Urinary bladder (tissue), 4 donors: ENCODE measurements around the gene ARHGAP30. TPM values are rescaled to one million over a fixed set of nuclear protein-coding genes. Genes with fewer than 3 reads are reported as not detected.
"Not testable (repeated sequence)": the region's sequence is repeated elsewhere in the genome, so short reads cannot be mapped to it uniquely, and the experiment has no call there.

Experiments used
- DNase-seq: peaks from one replicate; pipeline ENCODE4 v3.0.0-alpha.2; 2015; ENCODE audit errors: extremely low spot score
- H3K27ac ChIP-seq: one replicate; pipeline ENCODE4 v1.5.1; 2013; ENCODE audit warnings: low read depth, mild to moderate bottlenecking, moderate library complexity
- H3K36me3 ChIP-seq: one replicate; pipeline ENCODE4 v1.6.1; 2013; ENCODE audit warnings: mild to moderate bottlenecking, moderate library complexity; ENCODE audit not compliant: insufficient read depth
- H3K4me1 ChIP-seq: one replicate; pipeline ENCODE4 v1.6.1; 2013; ENCODE audit warnings: mild to moderate bottlenecking, moderate library complexity; ENCODE audit not compliant: insufficient read depth
- H3K4me3 ChIP-seq: one replicate; pipeline ENCODE4 v1.5.1; 2013; ENCODE audit warnings: low read depth, low read length
- WGBS: extraction: QIAGEN DNeasy Blood & Tissue Kit; methylation state at CpG from one replicate; pipeline ENCODE4 v1.1.7; 2013; 5-methylcytosine and 5-hydroxymethylcytosine counted together
- polyA plus RNA-seq: library from polyadenylated mRNA; stranded (reverse); fragments of 200-250 nt; gene quantifications from one replicate; pipeline ENCODE4 v1.2.3, GENCODE V29; 2013
- total RNA-seq: library from RNA; depleted of rRNA; stranded (reverse); fragments of >200 nt; gene quantifications from one replicate; pipeline ENCODE4 v1.2.3, GENCODE V29; 2014
- donor health status: healthy with polysubstance abuse.
- donor health status: healthy.

Gene ARHGAP30
- total RNA-seq (2.9 TPM), polyA plus RNA-seq (5.1 TPM)

GRCh38 chr1:161069731-161070270 is at the start of gene ARHGAP30:
Gene ARHGAP30 (minus strand): TSS chr1:161069891. CDS start chr1:161069624, 267 bp downstream.
- no peak for DNase-seq
- H3K27ac ChIP-seq, result no peak within 1 kb of the TSS
- WGBS, result 71% methylated on average over 9 of the region's 9 CpGs
- H3K4me1 ChIP-seq, result no peaks in the 10 kb centered on the region
- H3K36me3 ChIP-seq, result no peaks in the 10 kb centered on the region
- peak within 1 kb of the TSS; percentile 32 for H3K4me3 ChIP-seq

GRCh38 chr1:161117759-161118581 is 48.3 kb upstream of the ARHGAP30 start, which contains the start of the genes NIT1 and PFDN2:
Gene NIT1 (plus strand): TSS chr1:161118105. CDS start chr1:161118177, 72 bp downstream.
Gene PFDN2 (minus strand): TSS chr1:161118037. CDS start chr1:161118026, 11 bp downstream.
- Histone ChIP-seq H3K4me3 (peak within 1 kb of the TSS; percentile 64), H3K27ac (peak within 1 kb of the TSS; percentile 91), H3K36me3 (peaks cover 1% of the 10 kb centered on the region), H3K4me1 (peaks cover 3% of the 10 kb centered on the region)
- WGBS, result under 1% methylated on average over 58 of the region's 58 CpGs
- no peak for DNase-seq

GRCh38 chr1:161115961-161116360 is 46.3 kb upstream of the ARHGAP30 start:
- H3K36me3 ChIP-seq, DNase-seq, H3K4me3 ChIP-seq, H3K27ac ChIP-seq, H3K4me1 ChIP-seq: not testable (repeated sequence)
- WGBS, result 93% methylated on average over 6 of the region's 6 CpGs

GRCh38 chr1:161115132-161115711 is 45.5 kb upstream of the ARHGAP30 start:
- WGBS, result 91% methylated on average over 12 of the region's 12 CpGs
- peaks cover 3% of the 10 kb centered on the region for H3K4me1 ChIP-seq

GRCh38 chr1:161114556-161114955 is 44.9 kb upstream of the ARHGAP30 start:
- H3K4me1 ChIP-seq, result peaks cover 3% of the 10 kb centered on the region
- 80% methylated on average over 2 of the region's 2 CpGs for WGBS
- no peak overlapping the region for H3K27ac ChIP-seq
- no peak overlapping the region for H3K4me3 ChIP-seq
- no peak for DNase-seq
- H3K36me3 ChIP-seq, result peaks cover 2% of the 10 kb centered on the region

More at GRCh38 chr1:161115132-161115711, 45.5 kb upstream of the ARHGAP30 start:
- DNase-seq, result no peak
- Histone ChIP-seq H3K4me3 (no peak overlapping the region), H3K27ac (no peak overlapping the region), H3K36me3 (no peaks in the 10 kb centered on the region)

GRCh38 chr1:161113915-161114314 is 44.2 kb upstream of the ARHGAP30 start:
- Histone ChIP-seq H3K4me3 (no peak overlapping the region), H3K27ac (no peak overlapping the region), H3K36me3 (peaks cover 3% of the 10 kb centered on the region), H3K4me1 (peaks cover 3% of the 10 kb centered on the region)
- DNase-seq, result no peak
- 90% methylated on average over 1 of the region's 1 CpG for WGBS

GRCh38 chr1:161111527-161111926 is 41.8 kb upstream of the ARHGAP30 start:
- Histone ChIP-seq H3K4me3 (no peak overlapping the region), H3K27ac (no peak overlapping the region), H3K4me1 (peaks cover 3% of the 10 kb centered on the region), H3K36me3 (peaks cover 3% of the 10 kb centered on the region)
- DNase-seq, result no peak
- 94% methylated on average over 2 of the region's 2 CpGs for WGBS

- Histone ChIP-seq H3K27ac (no peak overlapping the region), H3K4me1 (peaks cover 3% of the 10 kb centered on the region), H3K4me3 (no peak overlapping the region), H3K36me3 (peaks cover 3% of the 10 kb centered on the region)
- no peak for DNase-seq
- 97% methylated on average over 3 of the region's 3 CpGs for WGBS
Observed at GRCh38 chr1:161111117-161111516, 41.4 kb upstream of the ARHGAP30 start.

- Histone ChIP-seq H3K4me1 (no peaks in the 10 kb centered on the region), H3K36me3 (peaks cover 6% of the 10 kb centered on the region), H3K27ac (no peak overlapping the region), H3K4me3 (no peak overlapping the region)
- no peak for DNase-seq
- 97% methylated on average over 1 of the region's 1 CpG for WGBS
Observed at GRCh38 chr1:161106431-161106830, 36.7 kb upstream of the ARHGAP30 start.

- WGBS, result 65% methylated on average over 2 of the region's 2 CpGs
- DNase-seq, result no peak
- H3K36me3 ChIP-seq, result peaks cover 3% of the 10 kb centered on the region
- no peaks in the 10 kb centered on the region for H3K4me1 ChIP-seq
- H3K4me3 ChIP-seq, result no peak overlapping the region
- H3K27ac ChIP-seq, result no peak overlapping the region
Observed at GRCh38 chr1:161100556-161100955, 30.9 kb upstream of the ARHGAP30 start.

GRCh38 chr1:161099090-161099802 is 29.6 kb upstream of the ARHGAP30 start:
- H3K4me1 ChIP-seq, result no peaks in the 10 kb centered on the region
- H3K4me3 ChIP-seq, result no peak overlapping the region
- H3K36me3 ChIP-seq, result peaks cover 3% of the 10 kb centered on the region
- no peak overlapping the region for H3K27ac ChIP-seq
- no peak for DNase-seq
- WGBS, result 74% methylated on average over 9 of the region's 9 CpGs

- DNase-seq, result no peak
- H3K4me1 ChIP-seq, result no peaks in the 10 kb centered on the region
- peak within 1 kb of the TSS; percentile 43 for H3K4me3 ChIP-seq
- no peak within 1 kb of the TSS for H3K27ac ChIP-seq
- no peaks in the 10 kb centered on the region for H3K36me3 ChIP-seq
- 5% methylated on average over 71 of the region's 71 CpGs for whole genome bisulfite sequencing
Observed at GRCh38 chr1:161098210-161099068, 28.7 kb upstream of the ARHGAP30 start, which contains the start of gene KLHDC9. Gene KLHDC9 (plus strand): TSS chr1:161098361. CDS start chr1:161098536, 175 bp downstream.
